ENCODE results near the gene ADAD2.
"Not testable (repeated sequence)": the region's sequence is repeated elsewhere in the genome, so short reads cannot be mapped to it uniquely, and the experiment has no call there.

ADAD2 gene

DNA sequence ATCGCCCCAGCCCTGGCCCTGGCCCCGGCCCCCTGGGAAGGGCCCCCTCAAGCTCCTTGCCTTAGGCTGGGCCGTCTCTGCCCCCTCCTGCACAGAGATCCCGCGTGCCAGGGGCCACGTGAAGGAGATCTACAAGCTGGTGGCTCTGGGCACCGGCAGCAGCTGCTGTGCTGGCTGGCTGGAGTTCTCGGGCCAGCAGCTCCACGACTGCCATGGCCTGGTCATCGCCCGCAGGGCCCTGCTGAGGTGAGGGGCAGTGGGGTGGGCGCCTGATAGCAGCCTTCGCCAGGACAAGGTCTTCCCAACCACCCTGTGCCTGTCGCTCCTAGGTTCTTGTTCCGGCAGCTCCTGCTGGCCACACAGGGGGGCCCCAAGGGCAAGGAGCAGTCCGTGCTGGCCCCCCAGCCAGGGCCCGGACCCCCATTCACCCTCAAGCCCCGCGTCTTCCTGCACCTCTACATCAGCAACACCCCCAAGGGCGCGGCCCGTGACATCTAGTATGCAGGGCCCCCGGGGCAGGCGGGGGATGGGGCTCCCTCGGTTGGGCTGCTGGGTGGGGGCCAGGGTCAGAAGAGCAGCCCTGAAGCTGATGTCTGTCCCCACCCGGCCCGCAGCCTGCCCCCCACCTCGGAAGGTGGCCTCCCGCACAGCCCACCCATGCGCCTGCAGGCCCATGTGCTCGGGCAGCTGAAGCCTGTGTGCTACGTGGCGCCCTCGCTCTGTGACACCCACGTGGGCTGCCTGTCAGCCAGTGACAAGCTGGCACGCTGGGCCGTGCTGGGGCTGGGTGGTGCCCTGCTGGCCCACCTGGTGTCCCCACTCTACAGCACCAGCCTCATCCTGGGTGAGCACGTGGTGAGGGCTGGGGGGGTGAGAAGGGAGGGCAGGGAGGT lies 4.5 kb downstream of the ADAD2 start:
- DNase-seq (ENCODE audit: low read depth), result no peak

GRCh38 chr16:84196101-84196500 lies 5.1 kb downstream of the ADAD2 start:
- no peak for DNase-seq (ENCODE audit: low read depth)

DNA sequence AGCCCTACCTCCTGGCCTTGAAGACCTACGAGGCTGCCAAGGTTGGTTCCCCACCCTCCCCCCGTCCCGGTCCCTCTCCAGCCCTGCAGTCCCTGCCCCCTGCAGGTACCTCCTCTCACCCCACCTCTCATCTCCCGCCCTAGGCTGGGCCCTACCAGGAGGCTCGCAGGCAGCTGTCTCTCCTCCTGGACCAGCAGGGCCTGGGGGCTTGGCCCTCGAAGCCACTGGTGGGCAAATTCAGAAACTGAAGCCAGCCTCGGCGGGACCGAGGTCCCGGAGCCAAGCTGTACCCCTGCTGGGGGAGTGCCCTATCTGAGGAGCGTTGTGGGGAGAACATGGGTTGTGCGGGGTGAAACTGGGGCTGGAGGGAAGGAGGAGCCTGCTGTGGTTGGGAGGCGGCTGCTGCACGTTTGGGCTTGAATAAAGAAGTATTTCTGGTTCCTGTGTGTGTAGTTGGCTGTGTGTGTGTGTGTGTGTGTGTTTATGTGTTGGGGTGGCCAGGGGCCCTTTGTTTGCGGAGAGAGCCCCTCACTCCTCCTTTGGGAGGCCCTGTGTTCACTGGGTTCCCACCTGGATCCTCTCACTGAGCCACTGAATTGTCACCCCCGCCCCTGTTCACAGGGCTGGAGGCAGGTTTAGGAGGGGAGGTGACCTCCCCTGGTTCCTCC lies 5.9 kb downstream of the ADAD2 start:
- no peak for DNase-seq (ENCODE audit: low read depth)

- DNase-seq (ENCODE audit: low read depth), result no peak
Observed at GRCh38 chr16:84197466-84198128, 6.6 kb downstream of the ADAD2 start.

GRCh38 chr16:84198401-84198800 lies 7.4 kb downstream of the ADAD2 start:
- no peak for DNase-seq (ENCODE audit: low read depth)

GRCh38 chr16:84199097-84199496 lies 8.1 kb downstream of the ADAD2 start:
- no peak for DNase-seq (ENCODE audit: low read depth)

DNA sequence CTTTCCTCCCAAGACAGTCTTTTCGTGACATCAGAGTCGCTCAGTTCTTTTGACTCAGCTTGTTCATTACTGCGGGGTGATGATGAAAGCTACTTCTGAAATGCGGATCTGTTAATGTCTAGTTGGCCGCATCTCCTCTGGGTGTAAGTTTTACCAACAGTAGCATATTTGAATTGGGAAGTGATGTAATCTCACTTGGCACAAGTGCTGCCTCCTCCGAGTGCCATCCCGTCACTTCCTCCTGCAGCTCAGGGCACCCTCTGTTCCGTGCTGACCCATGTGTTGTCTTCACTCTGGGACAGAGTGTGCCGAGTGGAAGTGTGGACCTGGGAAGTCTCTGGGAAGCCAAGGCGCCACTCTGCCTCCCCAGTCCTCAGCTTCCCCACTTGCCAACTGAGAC lies 8.9 kb downstream of the ADAD2 start:
- no peak for DNase-seq (ENCODE audit: low read depth)

DNA sequence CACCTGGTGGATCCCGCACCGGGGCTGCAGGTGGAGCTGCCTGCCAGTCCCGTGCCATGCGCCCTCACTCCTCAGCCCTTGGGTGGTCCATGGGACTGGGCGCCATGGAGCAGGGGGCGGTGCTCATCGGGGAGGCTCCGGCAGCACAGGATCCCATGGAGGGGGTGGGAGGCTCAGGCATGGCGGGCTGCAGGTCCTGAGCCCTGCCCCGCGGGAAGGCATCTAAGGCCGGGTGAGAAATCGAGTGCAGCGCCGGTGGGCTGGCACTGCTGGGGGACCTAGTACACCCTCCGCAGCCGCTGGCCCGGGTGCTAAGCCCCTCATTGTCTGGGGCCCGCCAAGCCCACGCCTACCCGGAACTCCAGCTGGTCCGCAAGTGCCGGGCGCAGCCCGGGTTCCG lies 13.6 kb downstream of the ADAD2 start:
- not testable (repeated sequence) for DNase-seq (ENCODE audit: low read depth)

DNA sequence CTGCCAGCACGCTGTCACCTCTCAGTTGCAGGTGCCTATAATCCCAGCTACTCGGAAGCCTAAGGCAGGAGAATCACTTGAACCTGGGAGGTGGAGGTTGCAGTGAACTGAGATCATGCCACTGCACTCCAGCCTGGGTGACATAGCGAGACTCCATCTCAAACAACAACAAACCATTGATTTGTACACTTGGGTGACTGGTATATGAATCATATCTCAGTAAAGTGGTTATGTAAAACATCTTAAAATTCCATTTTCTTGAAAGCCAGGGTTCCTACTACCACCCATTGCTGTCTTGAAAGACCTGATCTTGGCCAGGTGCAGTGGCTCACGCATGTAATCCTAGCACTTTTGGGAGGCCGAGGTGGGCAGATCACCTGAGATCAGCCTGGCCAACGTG lies 14.2 kb downstream of the ADAD2 start:
- DNase-seq (ENCODE audit: low read depth), result not testable (repeated sequence)

GRCh38 chr16:84205976-84206691 lies 15.2 kb downstream of the ADAD2 start:
- no peak for DNase-seq (ENCODE audit: low read depth)

- no peak for DNase-seq (ENCODE audit: low read depth)
Observed at GRCh38 chr16:84207251-84207650, 16.3 kb downstream of the ADAD2 start.

- DNase-seq (ENCODE audit: low read depth), result no peak
Observed at GRCh38 chr16:84207879-84208278, 16.9 kb downstream of the ADAD2 start.

DNA sequence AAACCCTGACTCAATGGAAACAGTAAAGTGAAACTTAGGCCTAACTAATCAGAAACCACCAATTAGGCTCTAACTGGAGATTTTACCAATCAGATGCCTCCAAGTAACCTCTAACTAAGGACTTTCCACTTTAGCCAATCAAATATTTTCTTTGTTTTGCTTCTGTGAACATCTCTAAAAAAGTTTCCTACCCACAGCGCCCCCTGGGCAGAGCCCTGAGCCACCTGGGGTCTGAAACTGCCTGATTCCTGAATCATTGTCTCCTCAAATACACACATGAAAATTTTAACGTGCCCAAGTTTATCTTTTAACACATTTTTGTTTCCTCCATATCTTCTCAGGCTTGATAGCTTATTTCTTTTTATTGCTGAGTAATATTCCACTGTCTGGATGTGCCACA lies 19.0 kb downstream of the ADAD2 start:
- no peak for DNase-seq (ENCODE audit: low read depth)

DNA sequence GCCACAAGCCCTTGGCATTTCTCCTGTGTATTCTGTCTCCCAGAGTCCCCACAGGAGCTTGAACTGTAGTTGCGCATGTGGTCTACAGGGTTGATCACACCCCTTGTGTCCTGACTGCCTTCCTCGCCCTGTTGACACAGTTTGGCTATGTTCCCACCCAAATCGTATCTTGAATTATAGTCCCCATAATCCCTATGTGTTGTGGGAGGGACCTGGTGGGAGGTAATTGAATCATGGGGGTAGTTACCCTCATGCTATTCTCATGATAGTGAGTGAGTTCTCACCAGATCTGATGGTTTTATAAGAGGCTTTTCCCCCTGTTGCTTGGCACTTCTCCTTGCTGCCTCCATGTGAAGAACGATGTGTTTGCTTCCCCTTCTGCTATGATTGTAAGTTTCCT lies 21.2 kb downstream of the ADAD2 start:
- DNase-seq (ENCODE audit: low read depth), result no peak

DNA sequence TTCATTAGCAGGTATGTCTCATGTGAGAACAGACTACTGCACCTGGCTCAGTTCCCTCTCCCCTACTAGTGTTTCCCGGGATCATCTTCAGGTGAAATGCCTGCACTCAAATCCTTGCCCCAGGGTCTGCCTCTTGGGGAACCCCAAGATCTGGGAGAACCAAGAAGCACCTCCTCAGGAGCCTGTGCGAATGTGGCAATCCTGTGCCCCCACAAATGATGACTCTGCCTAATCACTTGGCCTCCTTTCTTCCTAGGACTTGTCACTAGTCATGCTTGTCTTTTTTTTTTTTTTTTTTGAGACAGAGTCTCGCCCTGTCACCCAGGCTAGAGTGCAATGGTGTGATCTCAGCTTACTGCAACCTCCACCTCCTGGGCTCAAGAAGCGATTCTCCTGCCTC lies 21.7 kb downstream of the ADAD2 start:
- no peak for DNase-seq (ENCODE audit: low read depth)

- no peak for DNase-seq (ENCODE audit: low read depth)
Observed at GRCh38 chr16:84214451-84215066, 23.6 kb downstream of the ADAD2 start.

DNA sequence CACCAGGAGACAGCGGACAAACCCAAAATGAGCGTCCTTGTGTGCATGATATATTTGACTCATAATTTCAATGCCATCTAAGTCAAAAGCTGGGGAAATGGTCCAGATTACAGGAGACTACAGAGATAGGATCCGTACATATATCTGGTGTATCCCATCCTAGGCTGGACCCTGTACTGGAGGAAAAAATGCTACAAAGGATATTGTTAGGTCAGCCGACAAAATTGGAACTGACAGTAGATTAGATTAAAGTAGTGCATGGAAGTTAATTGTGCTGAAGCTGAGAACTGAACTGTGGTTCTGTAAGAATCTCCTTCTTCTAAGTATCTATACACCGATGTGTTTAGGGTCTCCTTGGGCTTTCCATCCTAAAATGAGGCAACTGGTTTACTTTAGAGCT lies 24.6 kb downstream of the ADAD2 start:
- no peak for DNase-seq (ENCODE audit: low read depth)

- DNase-seq (ENCODE audit: low read depth), result not testable (repeated sequence)
Observed at GRCh38 chr16:84216144-84216543, 25.2 kb downstream of the ADAD2 start.

- DNase-seq (ENCODE audit: low read depth), result no peak
Observed at GRCh38 chr16:84218176-84218823, 27.3 kb downstream of the ADAD2 start.

- DNase-seq (ENCODE audit: low read depth), result no peak
Observed at GRCh38 chr16:84218956-84219355, 28.0 kb downstream of the ADAD2 start.

GRCh38 chr16:84220851-84221250 lies 29.9 kb downstream of the ADAD2 start:
- DNase-seq (ENCODE audit: low read depth), result no peak

Measured in HS-27A (cell line).